Trophoblast cell (in vitro differentiated cells and primary cell): ENCODE data around the gene PTPRT.

Source experiments
- DNase-seq, 2 donors: peaks; one replicate each; pipeline ENCODE4 v3.0.0-alpha.2; 2016
- H2AFZ ChIP-seq: 2 replicates; pipeline ENCODE4 v1.6.1; 2013; ENCODE audit warnings: low read length, moderate library complexity, mild to moderate bottlenecking; ENCODE audit not compliant: insufficient read depth, poor library complexity
- H2AK5ac ChIP-seq: 2 replicates; pipeline ENCODE4 v1.6.1; 2013; ENCODE audit warnings: mild to moderate bottlenecking, low read length
- H2BK120ac ChIP-seq: 2 replicates; pipeline ENCODE4 v1.6.1; 2013; ENCODE audit warnings: low read length, mild to moderate bottlenecking, moderate library complexity; ENCODE audit not compliant: insufficient read depth, poor library complexity
- H2BK12ac ChIP-seq: 2 replicates; pipeline ENCODE4 v1.6.1; 2013; ENCODE audit warnings: mild to moderate bottlenecking, low read length, moderate library complexity
- H2BK5ac ChIP-seq: 2 replicates; pipeline ENCODE4 v1.6.1; 2013; ENCODE audit warnings: low read length, low read depth, moderate library complexity, mild to moderate bottlenecking; ENCODE audit not compliant: poor library complexity
- H3K14ac ChIP-seq: 2 replicates; pipeline ENCODE4 v1.6.1; 2013; ENCODE audit warnings: mild to moderate bottlenecking, low read length
- H3K18ac ChIP-seq: 2 replicates; pipeline ENCODE4 v1.6.1; 2013; ENCODE audit warnings: mild to moderate bottlenecking, low read length
- H3K23ac ChIP-seq: 2 replicates; pipeline ENCODE4 v1.6.1; 2013; ENCODE audit warnings: low read length
- H3K27ac ChIP-seq: 2 replicates; pipeline ENCODE4 v1.5.1; 2013; ENCODE audit warnings: low read depth, mild to moderate bottlenecking, inconsistent platforms, low read length, moderate library complexity
- H3K27me3 ChIP-seq: 2 replicates; pipeline ENCODE4 v1.6.1; 2013; ENCODE audit warnings: inconsistent platforms, mild to moderate bottlenecking, low read length, moderate library complexity; ENCODE audit not compliant: insufficient read depth
- H3K36me3 ChIP-seq, 2 experiments: 1 replicate in 1 of 2; 2 replicates in 1 of 2; pipeline ENCODE4 v1.6.1; 2013; ENCODE audit warnings: low read length in 2 of 2, mild to moderate bottlenecking in 2 of 2, moderate library complexity in 1 of 2; ENCODE audit not compliant: insufficient read depth in 2 of 2, control insufficient read depth in 1 of 2
- H3K4ac ChIP-seq: 2 replicates; pipeline ENCODE4 v1.6.1; 2013; ENCODE audit warnings: low read depth, mild to moderate bottlenecking, low read length, moderate library complexity
- H3K4me1 ChIP-seq, 2 experiments: 1 replicate in 1 of 2; 2 replicates in 1 of 2; pipeline ENCODE4 v1.6.1; 2013; ENCODE audit warnings: low read length in 2 of 2, mild to moderate bottlenecking in 2 of 2, moderate library complexity in 1 of 2; ENCODE audit not compliant: insufficient read depth in 2 of 2, control insufficient read depth in 1 of 2
- H3K4me2 ChIP-seq: 2 replicates; pipeline ENCODE4 v1.6.1; 2013; ENCODE audit warnings: inconsistent platforms, mild to moderate bottlenecking, low read length, moderate library complexity
- H3K4me3 ChIP-seq: 2 replicates; pipeline ENCODE4 v1.5.1; 2013; ENCODE audit warnings: mild to moderate bottlenecking, low read depth, low read length, inconsistent platforms
- H3K79me1 ChIP-seq: one replicate; pipeline ENCODE4 v1.6.1; 2013; ENCODE audit warnings: low read length
- H3K79me2 ChIP-seq: 2 replicates; pipeline ENCODE4 v1.6.1; 2013; ENCODE audit warnings: low read length, mild to moderate bottlenecking; ENCODE audit not compliant: control insufficient read depth, insufficient read depth, poor library complexity
- H3K9ac ChIP-seq: 2 replicates; pipeline ENCODE4 v1.6.1; 2013; ENCODE audit warnings: mild to moderate bottlenecking, low read length
- H3K9me3 ChIP-seq: 2 replicates; pipeline ENCODE4 v1.6.1; 2013; ENCODE audit warnings: low read depth, mild to moderate bottlenecking, control low read depth, inconsistent platforms, low read length; ENCODE audit not compliant: insufficient read depth
- H4K12ac ChIP-seq: 2 replicates; pipeline ENCODE4 v1.6.1; 2013; ENCODE audit warnings: low read depth, mild to moderate bottlenecking, low read length, moderate library complexity
- H4K8ac ChIP-seq: 2 replicates; pipeline ENCODE4 v1.6.1; 2013; ENCODE audit warnings: low read depth, mild to moderate bottlenecking, low read length, moderate library complexity
- H4K91ac ChIP-seq: one replicate; pipeline ENCODE4 v1.6.1; 2013; ENCODE audit warnings: low read depth, mild to moderate bottlenecking, low read length, moderate library complexity
- WGBS: extraction: QIAGEN DNeasy Blood & Tissue Kit; methylation state at CpG from one replicate; pipeline ENCODE4 v1.1.7; 2013; ENCODE audit warnings: missing lambda C conversion rate; ENCODE audit not compliant: insufficient read length, insufficient coverage; ENCODE audit errors: extremely low coverage; 5-methylcytosine and 5-hydroxymethylcytosine counted together

The PTPRT gene

DNA sequence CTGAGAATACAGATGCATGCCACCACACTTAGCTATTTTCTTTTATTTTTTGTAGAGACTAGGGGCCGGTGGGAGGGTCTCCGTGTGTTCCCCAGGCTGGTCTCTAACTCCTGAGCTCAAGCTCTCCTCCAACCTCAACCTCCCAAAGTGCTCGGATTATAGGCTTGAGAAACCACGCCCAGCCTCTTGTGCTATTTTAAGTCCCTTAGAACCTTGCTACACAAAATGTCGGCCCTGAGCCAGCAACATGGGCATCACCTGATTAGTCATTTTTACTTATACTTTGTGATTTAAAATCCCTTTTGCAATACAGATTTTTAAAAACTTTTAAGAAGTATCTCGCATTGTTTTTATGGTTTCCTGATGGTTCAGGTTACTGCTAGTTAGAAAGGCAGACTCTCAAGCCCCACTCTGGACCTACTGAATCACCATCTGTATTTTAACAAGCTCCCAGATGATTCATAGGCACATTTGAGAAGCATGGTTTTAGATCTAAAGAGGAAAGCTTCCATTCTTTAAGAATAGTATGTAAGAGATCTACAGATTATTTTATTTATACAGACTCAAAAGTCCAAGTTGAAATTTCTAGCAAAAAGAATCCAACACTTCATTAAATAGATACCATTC lies 186.3 kb downstream of the PTPRT start:
- Histone ChIP-seq H3K4ac (no peak overlapping the region), H3K18ac (no peak overlapping the region), H2BK120ac (no peak overlapping the region), H2AK5ac (no peak overlapping the region), H4K8ac (no peak overlapping the region), H3K4me2 (no peak overlapping the region), H2BK12ac (no peak overlapping the region), H3K36me3 (no peaks in the 10 kb centered on the region), H2AFZ (no peak overlapping the region), H3K27ac (no peak overlapping the region), H3K14ac (no peak overlapping the region), H3K27me3 (no peaks in the 10 kb centered on the region), H3K79me1 (no peaks in the 10 kb centered on the region), H2BK5ac (no peak overlapping the region), H3K9ac (no peak overlapping the region), H3K23ac (no peak overlapping the region), H4K91ac (no peak overlapping the region), H3K4me1 (no peaks in the 10 kb centered on the region), H3K79me2 (no peaks in the 10 kb centered on the region), H3K9me3 (no peaks in the 10 kb centered on the region), H3K4me3 (no peak overlapping the region), H4K12ac (no peak overlapping the region)
- DNase-seq = no peak
- WGBS = no CpG with 5 or more reads among the region's 6 CpGs

DNA sequence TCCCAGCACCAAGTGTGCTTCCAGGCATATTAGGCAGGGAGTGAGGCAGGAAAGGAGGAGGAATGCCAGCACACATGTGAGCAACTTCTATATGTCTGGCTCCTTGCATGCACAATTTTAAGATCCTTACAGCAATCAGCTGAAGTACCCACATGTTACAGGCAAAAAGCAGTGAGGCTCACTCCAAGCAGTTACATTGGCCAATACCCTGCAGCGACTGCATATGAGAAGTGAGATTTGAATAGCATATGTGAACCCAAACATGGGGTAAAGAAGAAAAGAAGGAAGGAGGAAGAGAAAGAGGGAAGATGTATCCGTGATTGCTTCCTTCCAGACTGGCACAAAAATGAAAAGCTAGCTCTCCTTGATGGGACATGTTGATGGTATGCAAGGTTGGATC lies 193.6 kb downstream of the PTPRT start:
- Histone ChIP-seq H4K91ac (no peak overlapping the region), H3K18ac (no peak overlapping the region), H2AK5ac (no peak overlapping the region), H4K8ac (no peak overlapping the region), H2BK12ac (no peak overlapping the region), H3K9ac (no peak overlapping the region), H3K14ac (no peak overlapping the region), H3K9me3 (no peaks in the 10 kb centered on the region), H3K27me3 (no peaks in the 10 kb centered on the region), H3K4ac (no peak overlapping the region), H4K12ac (no peak overlapping the region), H3K36me3 (no peaks in the 10 kb centered on the region), H3K23ac (no peak overlapping the region), H3K79me2 (no peaks in the 10 kb centered on the region), H3K79me1 (no peaks in the 10 kb centered on the region), H2BK5ac (no peak overlapping the region), H2BK120ac (no peak overlapping the region), H2AFZ (no peak overlapping the region), H3K4me2 (no peak overlapping the region), H3K4me1 (no peaks in the 10 kb centered on the region), H3K4me3 (no peak overlapping the region), H3K27ac (no peak overlapping the region)
- no CpG with 5 or more reads among the region's 2 CpGs for WGBS
- DNase-seq = no peak

DNA sequence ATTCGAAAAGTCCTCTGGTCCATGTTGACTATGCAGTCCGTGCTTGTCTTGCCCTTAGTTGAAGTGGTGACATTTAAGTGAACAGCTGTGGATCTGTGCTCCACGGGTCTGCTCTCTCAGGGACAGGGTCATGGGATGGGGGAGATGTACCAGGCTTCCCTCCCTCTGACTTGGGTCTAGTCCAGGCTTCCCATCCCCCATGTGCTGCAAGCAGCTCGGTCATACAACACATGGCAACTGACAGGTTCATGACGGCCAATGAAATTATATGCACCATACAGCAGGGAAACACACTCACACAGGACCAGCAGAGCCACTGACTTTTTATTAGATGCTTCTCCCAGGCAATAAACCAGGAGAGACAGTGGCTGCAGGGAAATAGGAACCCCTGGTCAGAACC lies 201.4 kb downstream of the PTPRT start:
- no peak overlapping the region for H3K4me2 ChIP-seq
- no peak overlapping the region for H2BK5ac ChIP-seq
- no peak overlapping the region for H3K23ac ChIP-seq
- H3K79me2 ChIP-seq = no peaks in the 10 kb centered on the region
- no peaks in the 10 kb centered on the region for H3K27me3 ChIP-seq
- H3K9me3 ChIP-seq = no peaks in the 10 kb centered on the region
- no peaks in the 10 kb centered on the region for H3K4me1 ChIP-seq
- H2AFZ ChIP-seq = no peak overlapping the region
- no peak overlapping the region for H4K91ac ChIP-seq
- H3K4ac ChIP-seq = no peak overlapping the region
- no peak for DNase-seq
- H3K27ac ChIP-seq = no peak overlapping the region
- no peak overlapping the region for H2BK12ac ChIP-seq
- no peak overlapping the region for H2BK120ac ChIP-seq
- H4K8ac ChIP-seq = no peak overlapping the region
- no peak overlapping the region for H2AK5ac ChIP-seq
- H3K4me3 ChIP-seq = no peak overlapping the region
- no peak overlapping the region for H4K12ac ChIP-seq
- no peak overlapping the region for H3K14ac ChIP-seq
- no peaks in the 10 kb centered on the region for H3K36me3 ChIP-seq
- WGBS = no CpG with 5 or more reads among the region's 5 CpGs
- no peak overlapping the region for H3K9ac ChIP-seq
- H3K18ac ChIP-seq = no peak overlapping the region
- no peaks in the 10 kb centered on the region for H3K79me1 ChIP-seq

DNA sequence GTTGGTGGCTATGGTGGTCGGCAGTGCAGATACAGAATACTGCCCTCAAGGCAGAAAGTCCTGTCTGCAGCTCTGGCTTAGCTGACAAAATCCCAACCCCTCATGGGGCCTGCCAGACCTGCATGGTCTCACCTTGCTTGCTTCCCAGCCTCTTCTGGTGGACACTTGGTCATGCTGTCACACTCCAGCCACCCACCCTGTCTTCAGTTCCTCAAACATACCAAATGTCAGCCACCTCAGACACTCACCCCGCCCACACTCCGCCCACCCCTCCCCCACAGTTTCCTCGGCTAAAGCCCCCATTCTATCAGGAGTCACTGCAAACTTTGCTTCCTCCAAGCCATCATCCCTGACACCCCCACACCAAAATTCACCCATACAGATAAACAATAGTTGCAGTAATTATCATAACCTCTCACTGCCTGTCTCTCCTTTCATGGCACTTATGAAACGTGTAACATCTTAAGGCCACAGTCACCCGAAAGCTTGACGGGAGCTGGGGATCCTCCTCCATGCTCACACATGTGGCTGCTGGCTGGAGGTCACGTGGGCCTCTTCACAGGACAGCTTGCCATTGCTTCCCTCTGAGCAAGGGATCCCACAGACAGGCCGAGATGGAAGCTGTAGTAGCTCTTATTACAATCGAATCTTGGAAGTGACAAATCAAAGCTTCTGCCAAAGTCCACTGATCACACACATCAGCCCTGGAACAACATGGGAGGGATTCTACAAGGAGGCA lies 202.2 kb downstream of the PTPRT start:
- WGBS = no CpG with 5 or more reads among the region's 10 CpGs
- no peak overlapping the region for H2AFZ ChIP-seq
- H3K14ac ChIP-seq = no peak overlapping the region
- H3K4me2 ChIP-seq = no peak overlapping the region
- peaks cover 1% of the 10 kb centered on the region for H3K9me3 ChIP-seq
- no peak overlapping the region for H2BK12ac ChIP-seq
- H4K12ac ChIP-seq = no peak overlapping the region
- H3K79me2 ChIP-seq = no peaks in the 10 kb centered on the region
- no peak overlapping the region for H3K27ac ChIP-seq
- no peak overlapping the region for H3K4me3 ChIP-seq
- H2AK5ac ChIP-seq = no peak overlapping the region
- no peak overlapping the region for H3K23ac ChIP-seq
- H4K8ac ChIP-seq = no peak overlapping the region
- no peaks in the 10 kb centered on the region for H3K36me3 ChIP-seq
- no peaks in the 10 kb centered on the region for H3K27me3 ChIP-seq
- no peak overlapping the region for H3K18ac ChIP-seq
- no peak overlapping the region for H3K4ac ChIP-seq
- H3K79me1 ChIP-seq = no peaks in the 10 kb centered on the region
- no peak overlapping the region for H3K9ac ChIP-seq
- no peak overlapping the region for H4K91ac ChIP-seq
- no peaks in the 10 kb centered on the region for H3K4me1 ChIP-seq
- DNase-seq = no peak
- H2BK5ac ChIP-seq = no peak overlapping the region
- no peak overlapping the region for H2BK120ac ChIP-seq
